Adrenal gland (tissue), 12 donors: ENCODE results near the gene SSC5D. TPM values are rescaled to one million over a fixed set of nuclear protein-coding genes. Genes with fewer than 3 reads are reported as not detected.

ENCODE experiments used
- DNase-seq, 7 donors: peaks; one replicate each; pipeline ENCODE4 v3.0.0-alpha.2; 2019 to 2020
- H3K27ac ChIP-seq, 5 donors: fragments of 200-600 bp; sonication (generic) in 4 of 5; 1 replicate in 3 of 5; 2 replicates in 2 of 5; pipeline versions ENCODE4 v1.5.1 to v1.8.0; 2016 to 2020; ENCODE audit warnings: mild to moderate bottlenecking in 1 of 5
- H3K27me3 ChIP-seq: fragments of 200-600 bp; 2 replicates; pipeline ENCODE4 v1.8.0; 2021
- H3K36me3 ChIP-seq, 2 donors: fragments of 200-600 bp; replicated peaks in 1 of 2; 1 replicate in 1 of 2; 2 replicates in 1 of 2; pipeline versions ENCODE4 v1.5.1 to v1.8.0; 2018 to 2022
- H3K4me1 ChIP-seq, 2 donors: fragments of 200-600 bp; replicated peaks in 1 of 2; 1 replicate in 1 of 2; 2 replicates in 1 of 2; pipeline versions ENCODE4 v1.5.1 to v1.8.0; 2018 to 2021
- H3K4me3 ChIP-seq, 4 donors: fragments of 200-600 bp; sonication (generic) in 3 of 4; one replicate each; pipeline ENCODE4 v1.5.1; 2016 to 2018
- H3K9me3 ChIP-seq, 3 donors: fragments of 200-600 bp; sonication (generic) in 1 of 3; replicated peaks in 1 of 3; 1 replicate in 2 of 3; 2 replicates in 1 of 3; pipeline versions ENCODE4 v1.5.1 to v1.8.0; 2016 to 2021
- CTCF ChIP-seq, 6 experiments: fragments of 450-650 bp in 4 of 6; fragments of 200-600 bp in 2 of 6; sonication (generic) in 1 of 6; IDR thresholded peaks; 1 replicate in 5 of 6; 2 replicates in 1 of 6; pipeline versions ENCODE4 v1.5.1 to v1.8.0; 2016 to 2021; ENCODE audit warnings: antibody characterized with exemption in 6 of 6, mild to moderate bottlenecking in 2 of 6, moderate library complexity in 1 of 6
- POLR2A ChIP-seq, 2 donors: fragments of 450-650 bp; IDR thresholded peaks; one replicate each; pipeline ENCODE4 v1.6.1; 2017; ENCODE audit warnings: antibody characterized with exemption in 2 of 2, mild to moderate bottlenecking in 2 of 2, moderate library complexity in 1 of 2
- WGBS, 4 donors: extraction: QIAGEN DNeasy Blood & Tissue Kit in 2 of 4; methylation state at CpG; one replicate each; pipeline versions ENCODE4 v1.1.5 to v1.1.7; 2013 to 2017; 5-methylcytosine and 5-hydroxymethylcytosine counted together
- intact Hi-C, 2 donors: fragments of 100-400 bp; cut with DNase I; formaldehyde crosslinking; loops; one replicate each; pipeline versions ENCODE4 v1.14.1 to v1.15.0; 2022 to 2023
- polyA plus RNA-seq, 3 donors: library from polyadenylated mRNA; stranded (reverse); fragments of 200-250 nt in 2 of 3; fragments of 350-450 nt in 1 of 3; fragmentation: Illumina TruSeq in 1 of 3; extraction: RNeasy Lipid Tissue Mini Kit (QIAGEN cat#74804) in 1 of 3; gene quantifications; one replicate each; pipeline ENCODE4 v1.2.3, GENCODE V29; 2013 to 2014
- total RNA-seq, 9 donors: library from RNA; depleted of rRNA in 4 of 9; stranded (reverse); fragments of >200 nt in 4 of 9; fragments of 120-200 nt in 1 of 9; fragmentation: NEBNext Ultra II Directional in 1 of 9; extraction: Animal tissue kit (Norgen Biotek cat#: 25700) in 1 of 9; gene quantifications; one replicate each; pipeline versions ENCODE4 v1.1.0 to v1.2.4, GENCODE V29; 2013 to 2023
- donor health status: healthy with polysubstance abuse.
- donor health status: Bipolar disorder and iron deficiency.
- donor health status: DM: yes; HTN: yes; CAD: no.
- donor health status: DM: no; HTN: no; CAD: no.
- donor health status: DM: no; HTN: no; CAD: no.
- donor health status: DM: yes; HTN: yes; CAD: no.

The SSC5D gene
- total and polyA plus RNA-seq, 12 donors, result 0.33 to 10.0 (median 4.4) TPM

GRCh38 chr19:55535173-55535964 lies 47.1 kb downstream of the SSC5D start:
- Histone ChIP-seq H3K4me3 (no peak overlapping the region), H3K27ac (no peak overlapping the region), H3K4me1 (no peaks in the 10 kb centered on the region), H3K36me3 (no peaks in the 10 kb centered on the region), H3K27me3 (peaks cover 7% of the 10 kb centered on the region), H3K9me3 (no peaks in the 10 kb centered on the region)
- 75 to 81% (median 78%) methylated on average over 8 to 12 of the region's 12 CpGs for WGBS, 4 donors
- intact Hi-C loops, result loop anchor here in 1 of 2 donors (5.0 kb wide), 1 partner anchor 37 kb away; no protein-coding TSS in a partner anchor
- no peak for TF ChIP-seq POLR2A (IDR thresholded peaks at IDR 0.05)
- TF ChIP-seq CTCF (IDR thresholded peaks at IDR 0.05), result no peak
- no peak for DNase-seq

DNA sequence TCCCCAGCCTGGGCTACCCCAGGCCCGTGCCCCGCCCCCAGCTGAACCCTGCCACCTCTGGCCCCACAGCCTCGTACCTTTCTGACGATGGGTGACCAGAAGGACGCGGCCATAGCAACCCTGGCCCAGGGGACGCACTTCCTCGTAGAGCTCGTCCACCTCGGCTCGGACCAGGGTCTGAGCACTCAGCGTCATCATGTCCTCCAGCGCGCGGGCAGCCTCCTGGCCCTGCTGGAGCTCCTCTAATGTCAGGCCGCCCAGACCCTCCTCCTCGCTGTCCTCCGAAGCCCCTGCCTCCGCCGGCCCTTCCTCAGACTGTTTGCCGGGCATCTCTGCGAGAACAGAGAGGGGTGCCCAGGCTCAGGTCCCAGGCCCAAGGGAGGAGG lies 47.7 kb downstream of the SSC5D start:
- TF ChIP-seq POLR2A (IDR thresholded peaks at IDR 0.05) (no peak), CTCF (IDR thresholded peaks at IDR 0.05) (no peak)
- Histone ChIP-seq H3K4me1 (no peaks in the 10 kb centered on the region), H3K27ac (no peak overlapping the region), H3K9me3 (no peaks in the 10 kb centered on the region), H3K27me3 (peaks cover 7% of the 10 kb centered on the region), H3K4me3 (no peak overlapping the region), H3K36me3 (no peaks in the 10 kb centered on the region)
- 87 to 94% (median 90%) methylated on average over 3 to 22 of the region's 22 CpGs for WGBS, 4 donors
- no peak for DNase-seq
- intact Hi-C loops, result loop anchor here in 1 of 2 donors (5.0 kb wide), 1 partner anchor 36 kb away; no protein-coding TSS in a partner anchor

DNA sequence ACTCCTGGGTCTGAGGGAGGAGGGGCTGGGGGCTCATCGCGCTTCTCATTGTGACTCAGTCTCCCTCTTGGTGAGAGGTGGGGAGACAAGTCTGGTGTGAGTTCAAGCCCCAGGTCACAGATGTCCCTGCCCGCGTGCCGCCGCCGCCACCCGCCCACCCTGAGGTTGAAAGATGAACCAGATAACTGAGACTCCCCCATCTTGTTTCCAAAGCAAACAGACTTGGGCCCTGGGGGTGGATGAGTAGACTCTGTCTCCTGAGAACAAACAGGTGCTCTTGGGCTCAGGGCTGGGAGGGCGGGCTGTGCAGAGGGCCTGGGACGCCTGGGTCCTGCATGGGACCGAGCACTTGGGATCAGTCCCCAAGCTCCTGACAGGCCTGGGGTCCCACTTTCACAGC lies 48.1 kb downstream of the SSC5D start:
- H3K9me3 ChIP-seq, result no peaks in the 10 kb centered on the region
- no peaks in the 10 kb centered on the region for H3K4me1 ChIP-seq
- no peaks in the 10 kb centered on the region for H3K36me3 ChIP-seq
- H3K27me3 ChIP-seq, result peaks cover 7% of the 10 kb centered on the region
- TF ChIP-seq POLR2A (IDR thresholded peaks at IDR 0.05) (no peak), CTCF (IDR thresholded peaks at IDR 0.05) (no peak)
- no peak overlapping the region for H3K27ac ChIP-seq
- intact Hi-C loops, result loop anchor here in 1 of 2 donors (5.0 kb wide), 1 partner anchor 36 kb away; no protein-coding TSS in a partner anchor
- no peak for DNase-seq
- 83 to 93% (median 89%) methylated on average over 7 to 11 of the region's 11 CpGs; no CpG with 5 or more reads in 1 of the 4 donors for WGBS, 4 donors
- no peak overlapping the region for H3K4me3 ChIP-seq

- H3K27ac ChIP-seq, result no peak within 1 kb of the TSS
- intact Hi-C loops, result loop anchor here in 1 of 2 donors (5.0 kb wide), 1 partner anchor 35 kb away; no protein-coding TSS in a partner anchor
- H3K4me3 ChIP-seq, result no peak within 1 kb of the TSS
- TF ChIP-seq CTCF (IDR thresholded peaks at IDR 0.05), result no peak
- no peak for TF ChIP-seq POLR2A (IDR thresholded peaks at IDR 0.05)
- peaks cover 7% of the 10 kb centered on the region for H3K27me3 ChIP-seq
- DNase-seq, result no peak
- 11 to 32% (median 26%) methylated on average over 3 to 14 of the region's 14 CpGs for WGBS, 4 donors
- H3K9me3 ChIP-seq, result no peaks in the 10 kb centered on the region
- no peaks in the 10 kb centered on the region for H3K36me3 ChIP-seq
- no peaks in the 10 kb centered on the region for H3K4me1 ChIP-seq
These were observed 48.9 kb downstream of the SSC5D start, which contains the start of gene SBK2 for GRCh38 chr19:55536951-55537740. Gene SBK2 (minus strand): TSS chr19:55537133. CDS start chr19:55536294, 839 bp downstream.
